Measurements from ENCODE around the gene LARGE1. TPM values are rescaled to one million over a fixed set of nuclear protein-coding genes. Genes with fewer than 3 reads are reported as not detected.

LARGE1 gene
- polyA plus RNA-seq, 3 donors = 0.05 to 0.13 TPM; not detected in 1

- Histone ChIP-seq H3K4me2 (replicated peaks; ENCODE audit: extremely low read depth, low read length, poor library complexity, severe bottlenecking) (no peak overlapping the region), H3K9me3 (replicated peaks in 1 of 2; ENCODE audit: control insufficient read depth in 1 of 2, insufficient read depth in 1 of 2, low read length in 2 of 2) (peaks cover 32 to 33% of the 10 kb centered on the region in 2 donors), H2AFZ (ENCODE audit: insufficient read depth, low read depth, low read length, poor library complexity, severe bottlenecking) (no peak overlapping the region), H3K27me3 (ENCODE audit: control insufficient read depth in 2 of 2, insufficient read depth in 2 of 2, low read length in 2 of 2) (no peaks in the 10 kb centered on the region), H3K27ac (ENCODE audit: low read depth in 1 of 2, low read length in 2 of 2) (no peak overlapping the region), H3K79me2 (ENCODE audit: insufficient read depth, low read length) (no peaks in the 10 kb centered on the region), H3K4me1 (ENCODE audit: control insufficient read depth in 1 of 2, insufficient read depth in 2 of 2, low read length in 2 of 2) (no peaks in the 10 kb centered on the region), H3K9ac (ENCODE audit: insufficient read depth, low read length, poor library complexity, severe bottlenecking) (no peak overlapping the region), H3K4me3 (replicated peaks in 1 of 3; ENCODE audit: low read depth in 2 of 3, low read length in 3 of 3) (no peak overlapping the region), H4K20me1 (ENCODE audit: insufficient read depth, low read length) (no peaks in the 10 kb centered on the region), H3K36me3 (replicated peaks in 1 of 2; ENCODE audit: control insufficient read depth in 1 of 2, insufficient read depth in 2 of 2, low read length in 2 of 2) (no peaks in the 10 kb centered on the region)
- peaks cover 11 to 34% (median 20%) of the 10 kb centered on the region in 7 donors for H3K9me3 Mint-ChIP-seq
- no peak overlapping the region for H3K4me3 Mint-ChIP-seq
- peaks cover 0 to 2% (median 0%) of the 10 kb centered on the region in 3 donors for H3K27me3 Mint-ChIP-seq (ENCODE audit: low read depth in 3 of 3)
- H3K27ac Mint-ChIP-seq = no peak overlapping the region
- no peak for DNase-seq
- no peaks in the 10 kb centered on the region for H3K4me1 Mint-ChIP-seq
- no peak for TF ChIP-seq CTCF (IDR thresholded peaks at IDR 0.05)
- no peaks in the 10 kb centered on the region for H3K36me3 Mint-ChIP-seq
- WGBS (ENCODE audit: insufficient coverage) = 92% methylated on average over 2 of the region's 3 CpGs
- intact Hi-C loops (cut with micrococcal nuclease) = no loop called here
These were observed 100.5 kb downstream of the LARGE1 start for GRCh38 chr22:33819743-33820142.

GRCh38 chr22:33817512-33818127 is 102.7 kb downstream of the LARGE1 start:
- no peaks in the 10 kb centered on the region for H3K79me2 ChIP-seq (ENCODE audit: insufficient read depth, low read length)
- no peak for DNase-seq
- H3K27ac ChIP-seq (ENCODE audit: low read depth in 1 of 2, low read length in 2 of 2) = no peak overlapping the region
- peaks cover 0 to 2% (median 0%) of the 10 kb centered on the region in 3 donors for H3K27me3 Mint-ChIP-seq (ENCODE audit: low read depth in 3 of 3)
- no CpG with 5 or more reads among the region's 4 CpGs for WGBS (ENCODE audit: insufficient coverage)
- no peaks in the 10 kb centered on the region for H3K36me3 Mint-ChIP-seq
- H3K9me3 ChIP-seq (replicated peaks in 1 of 2; ENCODE audit: control insufficient read depth in 1 of 2, insufficient read depth in 1 of 2, low read length in 2 of 2) = peaks cover 26 to 36% of the 10 kb centered on the region in 2 donors
- no peaks in the 10 kb centered on the region for H3K27me3 ChIP-seq (ENCODE audit: control insufficient read depth in 2 of 2, insufficient read depth in 2 of 2, low read length in 2 of 2)
- H3K4me2 ChIP-seq (replicated peaks; ENCODE audit: extremely low read depth, low read length, poor library complexity, severe bottlenecking) = no peak overlapping the region
- no peak overlapping the region for H3K4me3 Mint-ChIP-seq
- H3K4me1 Mint-ChIP-seq = no peaks in the 10 kb centered on the region
- H3K36me3 ChIP-seq (replicated peaks in 1 of 2; ENCODE audit: control insufficient read depth in 1 of 2, insufficient read depth in 2 of 2, low read length in 2 of 2) = no peaks in the 10 kb centered on the region
- no peak overlapping the region for H2AFZ ChIP-seq (ENCODE audit: insufficient read depth, low read depth, low read length, poor library complexity, severe bottlenecking)
- H3K4me1 ChIP-seq (ENCODE audit: control insufficient read depth in 1 of 2, insufficient read depth in 2 of 2, low read length in 2 of 2) = no peaks in the 10 kb centered on the region
- no peak for TF ChIP-seq CTCF (IDR thresholded peaks at IDR 0.05)
- no peak overlapping the region for H3K27ac Mint-ChIP-seq
- H3K4me3 ChIP-seq (replicated peaks in 1 of 3; ENCODE audit: low read depth in 2 of 3, low read length in 3 of 3) = no peak overlapping the region
- H3K9ac ChIP-seq (ENCODE audit: insufficient read depth, low read length, poor library complexity, severe bottlenecking) = no peak overlapping the region
- no peaks in the 10 kb centered on the region for H4K20me1 ChIP-seq (ENCODE audit: insufficient read depth, low read length)
- intact Hi-C loops (cut with micrococcal nuclease) = no loop called here
- H3K9me3 Mint-ChIP-seq = peaks cover 12 to 27% (median 21%) of the 10 kb centered on the region in 7 donors
